Upper lobe of right lung (tissue), 1 donor: Measurements from ENCODE around the gene AKAP8. TPM values are rescaled to one million over a fixed set of nuclear protein-coding genes. Genes with fewer than 3 reads are reported as not detected.
A peak's percentile ranks its signal among the peaks of the same experiment; 100 is the strongest.

Experiments used
- ATAC-seq: fragments of 200-7000 bp; cut with Tn5 transposase; one replicate; pipeline ENCODE4 v1.9.1; 2020; ENCODE audit warnings: mild to moderate bottlenecking, moderate library complexity
- DNase-seq: peaks from one replicate; pipeline ENCODE4 v3.0.0-alpha.2; 2020
- H3K27ac ChIP-seq: fragments of 200-600 bp; one replicate; pipeline ENCODE4 v1.8.0; 2022
- H3K27me3 ChIP-seq: fragments of 200-600 bp; one replicate; pipeline ENCODE4 v1.8.0; 2022; ENCODE audit warnings: mild to moderate bottlenecking
- H3K36me3 ChIP-seq: fragments of 200-600 bp; one replicate; pipeline ENCODE4 v1.8.0; 2022
- H3K4me1 ChIP-seq: fragments of 200-600 bp; one replicate; pipeline ENCODE4 v1.8.0; 2022
- H3K4me3 ChIP-seq: fragments of 200-600 bp; one replicate; pipeline ENCODE4 v1.8.0; 2022; ENCODE audit warnings: mild to moderate bottlenecking
- H3K9me3 ChIP-seq: fragments of 200-600 bp; one replicate; pipeline ENCODE4 v1.8.0; 2022
- intact Hi-C: fragments of 100-400 bp; cut with DNase I; formaldehyde crosslinking; loops from one replicate; pipeline ENCODE4 v1.11.0; 2022
- total RNA-seq: library from RNA; stranded (reverse); fragmentation: NEBNext Ultra II Directional; extraction: Animal tissue kit (Norgen Biotek cat#: 25700); gene quantifications from one replicate; pipeline ENCODE4 v1.2.1, GENCODE V29; 2021
- TF ChIP-seq, protein P1 (sequence below): fragments of 200-600 bp; IDR thresholded peaks from one replicate; pipeline ENCODE4 v1.8.0; 2022; ENCODE audit warnings: antibody characterized with exemption
- donor health status: DM: no; HTN: yes; CAD: no; lungs with severe emphysema.

AKAP8 gene
- total RNA-seq, 1 donor from 2014 or later = 31.0 TPM

DNA sequence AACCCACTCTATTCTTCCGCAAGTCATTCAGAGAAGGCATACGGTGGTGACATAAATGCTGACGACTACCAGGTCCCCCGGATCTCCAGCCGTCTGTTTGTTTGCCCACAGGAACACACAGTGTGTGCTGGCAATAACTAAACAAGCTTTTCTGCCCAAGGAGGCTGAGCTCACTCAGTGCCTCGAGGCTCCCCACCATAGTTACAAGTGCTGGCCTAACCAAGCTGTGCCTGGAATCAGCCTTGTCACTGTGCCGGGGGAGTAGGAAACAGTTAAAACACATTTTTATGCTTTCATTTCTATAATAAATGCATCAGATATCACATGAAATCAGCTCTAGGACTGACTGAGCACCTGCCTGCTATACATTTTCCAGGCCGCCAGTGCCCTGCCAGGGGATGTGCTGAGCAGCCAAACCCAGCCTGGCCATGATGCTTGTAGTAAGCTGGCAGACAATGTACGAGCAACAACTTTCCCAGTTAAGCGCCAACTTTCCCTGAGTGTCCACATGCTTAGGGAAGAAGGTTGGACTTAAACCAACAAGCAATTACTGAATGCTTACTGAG lies 75.4 kb downstream of the AKAP8 start:
- Histone ChIP-seq H3K27me3 (no peaks in the 10 kb centered on the region), H3K27ac (no peak overlapping the region), H3K9me3 (no peaks in the 10 kb centered on the region), H3K4me3 (no peak overlapping the region), H3K4me1 (peaks cover 81% of the 10 kb centered on the region), H3K36me3 (no peaks in the 10 kb centered on the region)
- DNase-seq = peak; percentile 30
- intact Hi-C loops = no loop called here
- no peak for ATAC-seq
- TF ChIP-seq, protein P1, sequence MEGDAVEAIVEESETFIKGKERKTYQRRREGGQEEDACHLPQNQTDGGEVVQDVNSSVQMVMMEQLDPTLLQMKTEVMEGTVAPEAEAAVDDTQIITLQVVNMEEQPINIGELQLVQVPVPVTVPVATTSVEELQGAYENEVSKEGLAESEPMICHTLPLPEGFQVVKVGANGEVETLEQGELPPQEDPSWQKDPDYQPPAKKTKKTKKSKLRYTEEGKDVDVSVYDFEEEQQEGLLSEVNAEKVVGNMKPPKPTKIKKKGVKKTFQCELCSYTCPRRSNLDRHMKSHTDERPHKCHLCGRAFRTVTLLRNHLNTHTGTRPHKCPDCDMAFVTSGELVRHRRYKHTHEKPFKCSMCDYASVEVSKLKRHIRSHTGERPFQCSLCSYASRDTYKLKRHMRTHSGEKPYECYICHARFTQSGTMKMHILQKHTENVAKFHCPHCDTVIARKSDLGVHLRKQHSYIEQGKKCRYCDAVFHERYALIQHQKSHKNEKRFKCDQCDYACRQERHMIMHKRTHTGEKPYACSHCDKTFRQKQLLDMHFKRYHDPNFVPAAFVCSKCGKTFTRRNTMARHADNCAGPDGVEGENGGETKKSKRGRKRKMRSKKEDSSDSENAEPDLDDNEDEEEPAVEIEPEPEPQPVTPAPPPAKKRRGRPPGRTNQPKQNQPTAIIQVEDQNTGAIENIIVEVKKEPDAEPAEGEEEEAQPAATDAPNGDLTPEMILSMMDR = no peak

Other genes starting within 250 kb of the AKAP8 start
- 67.9 TPM for gene NOTCH3, start 178.8 kb downstream of the AKAP8 start, total RNA-seq
- gene EPHX3, start 147.3 kb downstream of the AKAP8 start, total RNA-seq = 2.5 TPM
- 101 TPM for gene BRD4, start 47.2 kb downstream of the AKAP8 start, total RNA-seq
- gene AKAP8L, start 39.2 kb upstream of the AKAP8 start, total RNA-seq = 95.5 TPM
- 30.9 TPM for gene WIZ, start 70.2 kb upstream of the AKAP8 start, total RNA-seq
- 19.1 TPM for gene RASAL3, start 84.8 kb upstream of the AKAP8 start, total RNA-seq
- not detected for gene PGLYRP2, start 99.7 kb upstream of the AKAP8 start, total RNA-seq
- not detected for gene CYP4F22, start 128.7 kb upstream of the AKAP8 start, total RNA-seq
- gene CYP4F8, start 235.4 kb upstream of the AKAP8 start, total RNA-seq = 2.1 TPM